AG04449 (cell line): ENCODE data around the gene JAKMIP2.

Experiments
- CTCF ChIA-PET: fragments of 350-600 bp; formaldehyde crosslinking; extraction: SDS; loops from one replicate; lab custom pipeline; 2021; ENCODE audit warnings: antibody characterized with exemption; lab: Yijun Ruan, JAX
- POLR2A ChIA-PET: fragments of 400-600, 350-600 bp; formaldehyde crosslinking; extraction: SDS; loops from one replicate; lab custom pipeline; 2020; ENCODE audit warnings: antibody characterized with exemption, inconsistent platforms; lab: Yijun Ruan, JAX
- DNase-seq: peaks from one replicate; pipeline ENCODE4 v3.0.0-alpha.2; 2010; ENCODE audit warnings: low read depth, low spot score
- H3K4me3 ChIP-seq: 2 replicates; pipeline ENCODE4 v1.5.1; 2011; ENCODE audit warnings: low read depth, mild to moderate bottlenecking, control low read depth, low read length
- CTCF ChIP-seq: IDR thresholded peaks from one replicate; pipeline ENCODE4 v1.5.1; 2011; ENCODE audit warnings: mild to moderate bottlenecking, moderate library complexity, low read length, control low read depth, inconsistent platforms; ENCODE audit not compliant: insufficient read depth; ENCODE audit errors: missing control alignments

The JAKMIP2 gene

GRCh38 chr5:147776989-147777388, 5.5 kb downstream of the JAKMIP2 start:
- H3K4me3 ChIP-seq: no peak overlapping the region
- ChIA-PET POLR2A (no interaction called here), CTCF (no interaction called here)
- no peak for TF ChIP-seq CTCF
- no peak for DNase-seq

- DNase-seq: no peak
- CTCF ChIA-PET: no interaction called here
- H3K4me3 ChIP-seq: no peak overlapping the region
- POLR2A ChIA-PET: no interaction called here
- TF ChIP-seq CTCF: no peak
These were observed 8.9 kb downstream of the JAKMIP2 start for GRCh38 chr5:147773587-147773986.

GRCh38 chr5:147773139-147773538, 9.4 kb downstream of the JAKMIP2 start:
- CTCF ChIA-PET: no interaction called here
- H3K4me3 ChIP-seq: no peak overlapping the region
- POLR2A ChIA-PET: no interaction called here
- no peak for DNase-seq
- no peak for TF ChIP-seq CTCF

- CTCF ChIA-PET: no interaction called here
- POLR2A ChIA-PET: no interaction called here
- DNase-seq: no peak
- TF ChIP-seq CTCF: no peak
- no peak overlapping the region for H3K4me3 ChIP-seq
These were observed 15.5 kb downstream of the JAKMIP2 start for GRCh38 chr5:147767048-147767447.

GRCh38 chr5:147763791-147764525, 18.6 kb downstream of the JAKMIP2 start:
- no peak overlapping the region for H3K4me3 ChIP-seq
- peak; percentile 3 for DNase-seq
- no peak for TF ChIP-seq CTCF
- POLR2A ChIA-PET: no interaction called here
- CTCF ChIA-PET: no interaction called here

- no peak for TF ChIP-seq CTCF
- no peak for DNase-seq
- ChIA-PET CTCF (no interaction called here), POLR2A (no interaction called here)
- no peak overlapping the region for H3K4me3 ChIP-seq
These were observed 22.2 kb downstream of the JAKMIP2 start for GRCh38 chr5:147760086-147760875.
